ENCODE results near the gene LITAFD.

- TF ChIP-seq EZH2 (IDR thresholded peaks at IDR 0.05; ENCODE audit: insufficient read depth, low read length) (no peak), CTCF (IDR thresholded peaks at IDR 0.05; ENCODE audit: insufficient read depth, low read depth, low read length) (no peak)
Observed at GRCh38 chr16:8847145-8847544, 35.0 kb upstream of the LITAFD start.

All from astrocyte (in vitro differentiated cells and primary cell).